ENCODE measurements around the gene GTF3A. TPM values are rescaled to one million over a fixed set of nuclear protein-coding genes. Genes with fewer than 3 reads are reported as not detected.

GTF3A gene
- total and polyA plus RNA-seq, 9 of the 15 experiments (the other 6 are each of a cell fraction or from before 2014, with no cell fraction given), result 47.5 to 303 (median 174) TPM

GRCh38 chr13:27446986-27447583, 22.7 kb downstream of the GTF3A start (continued):
- TF ChIP-seq ZMIZ1 (IDR thresholded peaks at IDR 0.05; ENCODE audit: low read depth in 2 of 2, low read length in 2 of 2) (no peak), TCFL5 (CRISPR knock-in tag; conservative IDR thresholded peaks at IDR 0.05) (no peak), SIRT6 (IDR thresholded peaks at IDR 0.05; ENCODE audit: low read depth, low read length) (no peak), POLR2B (IDR thresholded peaks at IDR 0.05; ENCODE audit: low read depth, partially characterized antibody) (no peak), MLLT1 (IDR thresholded peaks at IDR 0.05) (no peak), GATAD2B (IDR thresholded peaks at IDR 0.05; ENCODE audit: borderline replicate concordance) (no peak), GTF2E2 (tag; IDR thresholded peaks at IDR 0.05) (no peak)

Measured in K562 (cell line).